ENCODE data around the gene FOLR3.

DNA sequence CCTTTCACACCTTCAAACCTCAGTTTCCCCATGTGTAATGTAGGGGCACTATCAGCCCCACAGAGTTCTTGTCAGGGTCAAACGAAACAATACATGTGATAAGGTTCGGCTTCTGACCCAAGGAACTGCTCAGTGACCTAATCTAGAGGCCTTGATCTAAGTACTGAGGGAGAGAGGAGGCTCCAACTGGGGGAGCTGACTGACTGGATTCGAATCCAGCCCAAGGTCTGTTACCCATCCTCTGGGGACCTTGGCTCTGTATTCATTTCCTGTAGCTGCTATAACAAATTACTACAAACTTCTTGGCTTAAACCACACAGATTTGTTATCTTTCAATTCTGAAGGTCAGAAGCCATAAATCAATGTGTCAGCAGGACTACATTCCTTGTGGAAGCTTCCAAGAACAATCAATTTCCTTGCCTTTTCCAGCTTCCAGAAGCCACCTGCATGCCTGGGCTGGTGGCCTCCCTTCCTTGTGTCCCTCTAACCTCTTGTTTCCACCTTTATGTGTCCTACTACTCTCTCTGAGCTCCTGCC, 12.3 kb upstream of the FOLR3 start:
- TF ChIP-seq, protein P1, sequence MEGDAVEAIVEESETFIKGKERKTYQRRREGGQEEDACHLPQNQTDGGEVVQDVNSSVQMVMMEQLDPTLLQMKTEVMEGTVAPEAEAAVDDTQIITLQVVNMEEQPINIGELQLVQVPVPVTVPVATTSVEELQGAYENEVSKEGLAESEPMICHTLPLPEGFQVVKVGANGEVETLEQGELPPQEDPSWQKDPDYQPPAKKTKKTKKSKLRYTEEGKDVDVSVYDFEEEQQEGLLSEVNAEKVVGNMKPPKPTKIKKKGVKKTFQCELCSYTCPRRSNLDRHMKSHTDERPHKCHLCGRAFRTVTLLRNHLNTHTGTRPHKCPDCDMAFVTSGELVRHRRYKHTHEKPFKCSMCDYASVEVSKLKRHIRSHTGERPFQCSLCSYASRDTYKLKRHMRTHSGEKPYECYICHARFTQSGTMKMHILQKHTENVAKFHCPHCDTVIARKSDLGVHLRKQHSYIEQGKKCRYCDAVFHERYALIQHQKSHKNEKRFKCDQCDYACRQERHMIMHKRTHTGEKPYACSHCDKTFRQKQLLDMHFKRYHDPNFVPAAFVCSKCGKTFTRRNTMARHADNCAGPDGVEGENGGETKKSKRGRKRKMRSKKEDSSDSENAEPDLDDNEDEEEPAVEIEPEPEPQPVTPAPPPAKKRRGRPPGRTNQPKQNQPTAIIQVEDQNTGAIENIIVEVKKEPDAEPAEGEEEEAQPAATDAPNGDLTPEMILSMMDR (IDR thresholded peaks at IDR 0.05; ENCODE audit: low read length): no peak
- no peak for TF ChIP-seq EZH2 (IDR thresholded peaks at IDR 0.05; ENCODE audit: borderline replicate concordance, low read length)

Data from OCI-LY1 (cell line).